ENCODE data around the gene MNT. TPM values are rescaled to one million over a fixed set of nuclear protein-coding genes. Genes with fewer than 3 reads are reported as not detected.
A peak's percentile ranks its signal among the peaks of the same experiment; 100 is the strongest.

The MNT gene
- total RNA-seq, 4 donors from 2014 or later, result 1.8 to 32.6 (median 7.8) TPM

DNA sequence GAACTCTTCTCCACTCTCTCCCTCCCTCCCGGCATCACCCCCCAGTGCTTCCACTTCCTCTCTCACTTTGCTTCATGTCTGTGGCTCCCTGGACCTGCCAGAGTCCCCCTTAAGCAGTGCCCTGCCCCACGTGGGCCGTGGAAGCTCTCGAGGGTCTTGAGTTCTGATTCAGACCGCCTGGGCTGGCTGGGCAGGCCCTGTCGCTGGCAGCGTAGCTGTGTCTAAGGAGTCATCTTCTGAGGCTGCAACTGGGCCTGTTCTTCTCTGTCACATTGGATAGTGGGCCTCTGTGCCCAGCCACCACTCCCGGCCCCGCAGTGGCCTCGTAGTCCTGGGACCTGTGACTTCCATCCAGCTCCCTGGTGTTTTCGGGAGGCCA lies 30.7 kb downstream of the MNT start:
- H3K27ac ChIP-seq, result no peak overlapping the region

GRCh38 chr17:2369551-2370210 lies 31.2 kb downstream of the MNT start:
- H3K4me3 ChIP-seq, result no peak overlapping the region
- intact Hi-C loops (cut with DNase I; ENCODE audit: low total_unique reads), result no loop called here
- H3K27ac ChIP-seq, result no peak overlapping the region
- H3K36me3 ChIP-seq, result no peaks in the 10 kb centered on the region
- H3K4me1 ChIP-seq, result no peaks in the 10 kb centered on the region
- TF ChIP-seq CTCF (IDR thresholded peaks at IDR 0.05), result no peak
- no peak for TF ChIP-seq POLR2A (IDR thresholded peaks at IDR 0.05)
- H3K9me3 ChIP-seq, result no peaks in the 10 kb centered on the region
- H3K27me3 ChIP-seq, result no peaks in the 10 kb centered on the region
- DNase-seq, result no peak

More for the DNA sequence above, 30.7 kb downstream of the MNT start:
- Histone ChIP-seq H3K4me1 (no peaks in the 10 kb centered on the region), H3K9me3 (no peaks in the 10 kb centered on the region), H3K27me3 (no peaks in the 10 kb centered on the region), H3K4me3 (no peak overlapping the region), H3K36me3 (no peaks in the 10 kb centered on the region)
- intact Hi-C loops (cut with DNase I; ENCODE audit: low total_unique reads), result no loop called here
- TF ChIP-seq POLR2A (IDR thresholded peaks at IDR 0.05), result no peak
- no peak for TF ChIP-seq CTCF (IDR thresholded peaks at IDR 0.05)
- no peak for DNase-seq

DNA sequence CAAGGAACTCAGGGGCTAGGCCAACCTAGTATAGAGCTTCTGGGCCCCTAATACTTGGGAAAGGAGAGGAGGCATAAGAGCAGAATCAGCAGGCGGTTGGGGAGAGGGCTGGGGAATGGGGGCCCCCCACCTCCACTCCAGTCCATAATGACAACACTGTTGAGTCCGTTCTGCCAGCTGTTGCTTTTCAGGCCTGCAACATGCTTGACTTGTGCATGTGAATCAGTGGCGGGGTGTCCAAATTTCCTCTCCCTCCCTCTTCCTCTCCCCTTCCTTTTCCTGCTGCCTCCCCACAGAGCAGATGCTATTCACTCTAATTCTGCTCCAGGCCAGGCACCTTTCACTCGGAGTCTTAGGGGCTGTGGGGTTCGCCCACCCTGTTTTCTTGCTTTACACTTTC lies 31.8 kb downstream of the MNT start:
- Histone ChIP-seq H3K27me3 (no peaks in the 10 kb centered on the region), H3K4me3 (no peak overlapping the region), H3K27ac (no peak overlapping the region), H3K9me3 (no peaks in the 10 kb centered on the region), H3K4me1 (no peaks in the 10 kb centered on the region), H3K36me3 (no peaks in the 10 kb centered on the region)
- no peak for TF ChIP-seq POLR2A (IDR thresholded peaks at IDR 0.05)
- TF ChIP-seq CTCF (IDR thresholded peaks at IDR 0.05), result no peak
- no peak for DNase-seq
- intact Hi-C loops (cut with DNase I; ENCODE audit: low total_unique reads), result no loop called here

GRCh38 chr17:2368359-2368758 lies 32.5 kb downstream of the MNT start:
- H3K9me3 ChIP-seq, result no peaks in the 10 kb centered on the region
- H3K4me1 ChIP-seq, result no peaks in the 10 kb centered on the region
- TF ChIP-seq POLR2A (IDR thresholded peaks at IDR 0.05), result no peak
- TF ChIP-seq CTCF (IDR thresholded peaks at IDR 0.05), result no peak
- DNase-seq, result no peak
- H3K4me3 ChIP-seq, result no peak overlapping the region
- no peaks in the 10 kb centered on the region for H3K27me3 ChIP-seq
- H3K36me3 ChIP-seq, result no peaks in the 10 kb centered on the region
- intact Hi-C loops (cut with DNase I; ENCODE audit: low total_unique reads), result no loop called here
- no peak overlapping the region for H3K27ac ChIP-seq

- H3K36me3 ChIP-seq, result no peaks in the 10 kb centered on the region
- no peaks in the 10 kb centered on the region for H3K4me1 ChIP-seq
- no peak overlapping the region for H3K27ac ChIP-seq
- TF ChIP-seq CTCF (IDR thresholded peaks at IDR 0.05), result no peak
- TF ChIP-seq POLR2A (IDR thresholded peaks at IDR 0.05), result no peak
- H3K4me3 ChIP-seq, result no peak overlapping the region
- intact Hi-C loops (cut with DNase I; ENCODE audit: low total_unique reads), result no loop called here
- no peaks in the 10 kb centered on the region for H3K9me3 ChIP-seq
- peak in 1 of 2 donors; percentile 52 for DNase-seq
- H3K27me3 ChIP-seq, result no peaks in the 10 kb centered on the region
These were observed 33.9 kb downstream of the MNT start for GRCh38 chr17:2366747-2367494.
